ENCODE measurements around the gene TMCC3. TPM values are rescaled to one million over a fixed set of nuclear protein-coding genes. Genes with fewer than 3 reads are reported as not detected.
A peak's percentile ranks its signal among the peaks of the same experiment; 100 is the strongest.

The TMCC3 gene
- total and polyA plus RNA-seq, 9 of the 15 experiments (the other 6 are each of a cell fraction or from before 2014, with no cell fraction given) = not detected

GRCh38 chr12:94676031-94676641 lies 25.8 kb upstream of the TMCC3 start (continued):
- TF ChIP-seq ZNF395 (CRISPR knock-in tag; IDR thresholded peaks at IDR 0.05) (0 out of 2 replicates have a peak, but pooled peaks have one; percentile 33), ZNF584 (CRISPR knock-in tag; IDR thresholded peaks at IDR 0.05; ENCODE audit: low read depth) (no peak), TCF7L2 (IDR thresholded peaks at IDR 0.05; ENCODE audit: low read depth, low read length) (no peak), PHTF2 (CRISPR knock-in tag; IDR thresholded peaks at IDR 0.05) (no peak), ATF1 (CRISPR knock-in tag; IDR thresholded peaks at IDR 0.05) (no peak), ATF1 (tag; IDR thresholded peaks at IDR 0.05) (0 out of 2 replicates have a peak, but pooled peaks have one; percentile 14), ZNF408 (CRISPR knock-in tag; IDR thresholded peaks at IDR 0.05; ENCODE audit: low read depth) (no peak), ZFPM2 (CRISPR knock-in tag; IDR thresholded peaks at IDR 0.05) (no peak), RBM34 (IDR thresholded peaks at IDR 0.05; ENCODE audit: borderline replicate concordance, insufficient read depth, low read length) (no peak), ESRRA (IDR thresholded peaks at IDR 0.05; ENCODE audit: borderline replicate concordance, low read depth) (peak; percentile 52), PTBP1 (IDR thresholded peaks at IDR 0.05; ENCODE audit: low read depth, low read length) (no peak), ZNF507 (tag; conservative IDR thresholded peaks at IDR 0.05) (no peak), ETS2 (tag; IDR thresholded peaks at IDR 0.05; ENCODE audit: borderline replicate concordance, poor library complexity, severe bottlenecking) (no peak), ARID1B (IDR thresholded peaks at IDR 0.05) (no peak), XRCC3 (IDR thresholded peaks at IDR 0.05) (no peak), ZNF140 (CRISPR knock-in tag; IDR thresholded peaks at IDR 0.05) (no peak), GTF2B (IDR thresholded peaks at IDR 0.05; ENCODE audit: extremely low read depth, insufficient read length) (no peak), MTA1 (IDR thresholded peaks at IDR 0.05; ENCODE audit: borderline replicate concordance) (no peak), BCL6 (CRISPR knock-in tag; IDR thresholded peaks at IDR 0.05) (0 out of 2 replicates have a peak, but pooled peaks have one; percentile 16), POLR2H (tag; IDR thresholded peaks at IDR 0.05; ENCODE audit: low read depth) (0 out of 2 replicates have a peak, but pooled peaks have one; percentile 32)

Data from K562 (cell line).